ENCODE measurements around the gene KCP.

- TF ChIP-seq ZNF281 (CRISPR knock-in tag; IDR thresholded peaks at IDR 0.05; ENCODE audit: borderline replicate concordance) (no peak), NR0B2 (CRISPR knock-in tag; IDR thresholded peaks at IDR 0.05) (no peak), SMC3 (IDR thresholded peaks at IDR 0.05; ENCODE audit: low read length) (no peak), ZNF878 (CRISPR knock-in tag; IDR thresholded peaks at IDR 0.05) (no peak), ZNF383 (CRISPR knock-in tag; IDR thresholded peaks at IDR 0.05; ENCODE audit: borderline replicate concordance) (no peak), ZNF749 (CRISPR knock-in tag; IDR thresholded peaks at IDR 0.05; ENCODE audit: borderline replicate concordance) (no peak), ZUFSP (CRISPR knock-in tag; IDR thresholded peaks at IDR 0.05; ENCODE audit: borderline replicate concordance) (no peak), JUN (CRISPR knock-in tag; IDR thresholded peaks at IDR 0.05) (no peak), MED13 (CRISPR knock-in tag; IDR thresholded peaks at IDR 0.05) (no peak), KLF6 (CRISPR knock-in tag; IDR thresholded peaks at IDR 0.05) (no peak), TCF7 (IDR thresholded peaks at IDR 0.05; ENCODE audit: low read depth) (no peak), HOXA3 (CRISPR knock-in tag; IDR thresholded peaks at IDR 0.05) (no peak), KAT7 (CRISPR knock-in tag; IDR thresholded peaks at IDR 0.05; ENCODE audit: borderline replicate concordance) (no peak)
These were observed 3.5 kb downstream of the KCP start for GRCh38 chr7:128906766-128907559.
